GM18909 (cell line): ENCODE results near the gene TJP2.

Source experiments
- ATAC-seq: cut with Tn5 transposase; IDR thresholded peaks from one replicate; pipeline ENCODE4 v1.9.1; 2021; ENCODE audit warnings: mild to moderate bottlenecking; ENCODE audit not compliant: unreplicated experiment, poor library complexity

Gene TJP2

GRCh38 chr9:69188975-69189374 is 14.9 kb downstream of the TJP2 start:
- ATAC-seq, result no peak

GRCh38 chr9:69190086-69190862 is 16.2 kb downstream of the TJP2 start:
- ATAC-seq, result peak; percentile 78

GRCh38 chr9:69190863-69191181 is 16.7 kb downstream of the TJP2 start:
- no peak for ATAC-seq

DNA sequence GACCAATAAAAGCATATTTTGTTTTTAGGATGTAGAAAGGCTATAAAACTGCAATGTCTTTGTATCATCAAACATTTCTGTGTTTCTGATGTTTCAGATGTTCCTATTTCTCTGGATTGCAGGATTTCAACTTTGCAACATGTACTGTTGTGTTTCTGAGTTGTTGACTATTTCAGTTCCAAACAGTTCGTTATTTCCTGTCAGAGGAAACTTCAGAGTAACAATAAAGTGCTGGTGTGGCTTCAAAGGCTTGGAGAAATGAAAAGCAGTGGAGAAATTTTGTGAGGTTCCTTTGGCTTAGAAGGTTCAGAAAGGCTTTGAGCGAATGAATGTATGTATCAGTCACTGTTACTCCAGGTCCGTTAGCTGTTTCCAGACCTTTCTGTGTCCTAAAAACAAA is 17.2 kb downstream of the TJP2 start:
- no peak for ATAC-seq

GRCh38 chr9:69192214-69192613 is 18.1 kb downstream of the TJP2 start:
- ATAC-seq, result no peak

GRCh38 chr9:69193685-69194032 is 19.6 kb downstream of the TJP2 start:
- no peak for ATAC-seq

DNA sequence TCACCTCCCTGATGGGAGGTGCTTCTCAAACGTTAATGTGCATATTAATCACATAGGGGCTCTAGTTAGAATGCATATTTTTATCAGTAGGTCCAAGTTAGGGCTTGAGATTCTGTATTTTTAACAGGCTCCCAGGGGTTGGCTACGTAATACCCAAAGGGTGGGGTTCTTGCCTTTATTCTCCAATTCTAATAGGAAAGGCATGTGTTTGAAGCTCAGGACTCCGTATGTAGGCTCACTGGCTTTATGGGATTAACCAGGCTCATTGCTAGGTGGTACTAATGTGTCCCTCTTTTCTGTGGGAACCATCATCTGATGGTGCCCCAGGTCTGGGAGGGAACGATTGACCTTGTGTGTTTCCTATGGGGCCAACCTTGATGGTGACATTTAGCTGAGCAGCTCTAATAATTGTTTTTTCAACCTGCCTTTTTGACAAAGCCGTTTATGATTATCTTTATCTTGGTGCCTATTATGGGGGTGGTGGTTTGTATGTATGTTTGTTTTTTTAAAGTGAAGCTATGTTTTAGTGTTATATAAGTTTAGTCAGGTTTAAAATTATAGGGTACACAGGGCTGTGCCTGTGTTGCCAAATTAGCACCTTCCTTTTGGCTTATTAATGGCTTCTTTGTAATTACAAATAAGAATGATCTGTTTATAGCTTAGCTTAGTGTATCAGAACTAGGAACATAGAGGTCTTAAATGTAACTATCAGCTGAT is 20.8 kb downstream of the TJP2 start:
- no peak for ATAC-seq

DNA sequence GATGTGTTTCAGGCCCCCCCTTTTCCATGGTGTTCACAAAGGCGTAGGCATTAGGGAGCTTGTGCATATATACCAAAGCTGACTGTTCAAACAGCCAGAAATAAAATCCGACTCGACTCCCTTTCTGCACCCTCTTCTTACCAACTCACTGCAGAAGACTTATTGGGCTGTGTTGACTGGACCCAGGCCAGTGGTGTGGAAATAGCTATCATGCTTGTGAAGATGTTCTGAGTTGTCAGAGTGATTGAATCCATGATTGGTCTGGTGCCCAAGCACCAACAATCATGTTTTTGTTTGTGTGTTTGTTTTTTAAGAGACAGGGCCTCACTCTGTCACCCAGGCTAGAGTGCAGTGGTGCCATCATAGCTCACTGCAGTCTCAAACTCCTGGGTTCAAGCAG is 21.6 kb downstream of the TJP2 start:
- ATAC-seq, result no peak

- no peak for ATAC-seq
These were observed 23.6 kb downstream of the TJP2 start for GRCh38 chr9:69197687-69198086.

GRCh38 chr9:69198521-69199220 is 24.6 kb downstream of the TJP2 start:
- ATAC-seq, result no peak

GRCh38 chr9:69199769-69200470 is 25.8 kb downstream of the TJP2 start:
- no peak for ATAC-seq

GRCh38 chr9:69202556-69202955 is 28.5 kb downstream of the TJP2 start:
- no peak for ATAC-seq

DNA sequence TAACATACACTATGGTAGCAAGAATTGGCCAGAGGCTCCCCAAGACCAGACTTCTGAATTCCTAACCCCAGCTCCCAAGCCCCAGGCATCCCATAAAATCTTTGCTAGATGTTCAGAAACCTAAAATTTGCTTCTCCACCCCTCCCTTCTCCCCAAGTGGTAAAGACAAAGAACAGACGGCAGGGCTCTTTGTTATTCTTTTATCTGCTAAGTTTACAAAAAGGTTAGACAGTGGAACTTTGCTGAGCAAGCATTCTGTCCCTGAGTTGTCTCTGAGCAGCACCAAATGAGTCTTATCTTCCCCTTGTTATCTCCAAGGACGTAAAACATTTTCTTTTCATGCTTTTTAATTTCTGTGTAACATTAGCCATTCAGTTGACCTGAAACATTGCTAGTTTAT is 30.2 kb downstream of the TJP2 start:
- no peak for ATAC-seq

DNA sequence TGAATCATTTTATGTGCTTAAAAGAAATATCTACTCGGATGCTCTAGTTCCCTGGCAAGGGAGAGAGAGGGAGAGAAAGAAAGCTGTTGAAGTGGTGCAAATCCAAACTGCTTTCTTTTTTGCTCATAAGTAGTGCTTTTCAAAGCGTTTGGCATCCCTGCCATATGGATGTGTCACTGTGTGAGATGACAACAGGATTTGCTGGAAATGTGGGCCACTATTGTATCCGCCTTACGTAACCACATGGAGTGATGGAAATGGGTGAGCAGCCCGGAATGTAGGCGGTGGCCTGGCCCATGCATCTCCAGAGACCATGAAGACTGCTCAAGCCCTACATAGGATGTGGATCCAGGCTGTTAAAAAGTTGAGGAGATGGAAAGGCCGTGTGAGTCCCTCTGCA is 30.8 kb downstream of the TJP2 start:
- ATAC-seq, result no peak

GRCh38 chr9:69206047-69206446 is 32.0 kb downstream of the TJP2 start:
- ATAC-seq, result no peak

- ATAC-seq, result no peak
These were observed 33.4 kb downstream of the TJP2 start for GRCh38 chr9:69207503-69207902.

- ATAC-seq, result no peak
These were observed 37.5 kb downstream of the TJP2 start for GRCh38 chr9:69211424-69212036.

- no peak for ATAC-seq
These were observed 39.6 kb downstream of the TJP2 start for GRCh38 chr9:69213647-69214046.

GRCh38 chr9:69214939-69215338 is 40.9 kb downstream of the TJP2 start:
- ATAC-seq, result no peak

GRCh38 chr9:69215774-69216485 is 41.9 kb downstream of the TJP2 start:
- no peak for ATAC-seq
